ENCODE results near the gene TEAD3. TPM values are rescaled to one million over a fixed set of nuclear protein-coding genes. Genes with fewer than 3 reads are reported as not detected.

TEAD3 gene
- total RNA-seq, 1 experiment from 2014 or later: 27.0 TPM

DNA sequence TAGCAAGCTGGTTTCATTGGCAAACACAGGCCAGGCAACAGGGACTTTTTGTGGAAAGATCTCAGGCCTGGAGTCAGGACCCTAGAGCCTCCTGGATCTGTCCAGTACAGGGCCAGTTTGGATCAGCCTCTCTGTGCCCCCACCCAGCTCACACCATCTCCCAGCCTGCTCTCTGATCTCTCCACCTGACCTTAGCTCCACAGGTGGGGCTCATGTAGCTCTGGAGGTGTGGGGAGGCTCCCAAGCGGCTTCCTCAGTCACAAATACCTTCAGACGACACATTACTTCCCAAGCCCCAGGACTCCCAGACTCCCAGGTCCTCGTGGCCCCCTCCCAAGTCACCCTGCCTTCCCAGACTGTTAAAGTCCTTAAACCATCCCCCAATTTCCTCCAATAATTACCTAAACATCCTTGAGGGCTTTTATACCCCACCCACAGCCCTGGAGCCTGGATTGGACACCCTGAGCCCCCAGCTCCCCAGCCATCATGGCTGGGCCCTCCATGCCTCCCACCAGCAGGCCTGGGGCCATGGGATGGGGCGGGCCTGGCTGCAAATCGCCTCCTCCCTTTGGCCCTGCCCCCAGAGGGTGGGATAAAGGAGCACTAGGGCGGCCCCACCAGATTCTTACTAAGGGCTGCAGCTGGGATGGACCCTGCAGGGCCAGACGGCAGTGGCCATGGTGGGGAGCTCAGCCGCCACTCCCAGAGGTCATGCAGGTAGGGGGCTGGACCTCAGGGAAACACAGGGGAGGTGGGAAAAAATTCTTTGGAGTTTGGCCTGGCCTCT, 60.6 kb downstream of the TEAD3 start:
- Histone ChIP-seq H3T11ph (ENCODE audit: low read length) (no peak overlapping the region), H3K9ac (ENCODE audit: extremely low read depth, insufficient read length, low read length) (no peak overlapping the region), H4K5ac (ENCODE audit: insufficient read length, low read depth, low read length) (no peak overlapping the region), H3K4ac (ENCODE audit: low read depth, low read length) (no peak overlapping the region), H4K20me1 (ENCODE audit: control insufficient read depth, insufficient read depth, insufficient read length) (no peaks in the 10 kb centered on the region), H2BK5ac (ENCODE audit: insufficient read length, low read length) (no peak overlapping the region), H3K27me3 (ENCODE audit: insufficient read depth, low read length) (no peaks in the 10 kb centered on the region), H3K4me2 (ENCODE audit: insufficient read depth, insufficient read length, low read length) (no peak overlapping the region), H2BK12ac (ENCODE audit: insufficient read length, low read depth, low read length) (no peak overlapping the region), H2BK120ac (ENCODE audit: low read depth, low read length, poor library complexity, severe bottlenecking) (no peak overlapping the region), H3K9me3 (ENCODE audit: control insufficient read depth, low read depth, low read length) (no peaks in the 10 kb centered on the region), H3K23ac (ENCODE audit: insufficient read length, low read depth, low read length) (no peak overlapping the region), H4K8ac (replicated peaks; ENCODE audit: insufficient read length, low read depth, low read length) (no peak overlapping the region), H3K23me2 (ENCODE audit: insufficient read length, low read depth, low read length, poor library complexity, severe bottlenecking) (no peaks in the 10 kb centered on the region), H3K27ac (ENCODE audit: insufficient read length, low read depth, low read length) (no peak overlapping the region), H2BK15ac (ENCODE audit: low read depth, low read length) (no peak overlapping the region), H3K79me2 (ENCODE audit: insufficient read depth, low read length) (no peaks in the 10 kb centered on the region), H3K79me1 (ENCODE audit: insufficient read depth, low read depth, low read length, poor library complexity, severe bottlenecking) (no peaks in the 10 kb centered on the region), H3K4me1 (ENCODE audit: insufficient read depth, low read length) (no peaks in the 10 kb centered on the region; the same call in 1 of the 2 replicates), H2BK20ac (ENCODE audit: low read depth, low read length, poor library complexity, severe bottlenecking) (no peak overlapping the region), H3K14ac (ENCODE audit: insufficient read depth, low read length) (no peak overlapping the region), H2AFZ (ENCODE audit: low read length) (no peak overlapping the region), H3K56ac (ENCODE audit: insufficient read length, low read depth, low read length) (no peak overlapping the region), H2AK5ac (ENCODE audit: insufficient read length, low read length) (no peak overlapping the region), H4K91ac (ENCODE audit: insufficient read length, low read depth, low read length) (no peak overlapping the region), H3K18ac (ENCODE audit: insufficient read length, low read depth, low read length) (no peak overlapping the region)
- no peak overlapping the region for H3K4me3 Mint-ChIP-seq
- TF ChIP-seq, protein P1, sequence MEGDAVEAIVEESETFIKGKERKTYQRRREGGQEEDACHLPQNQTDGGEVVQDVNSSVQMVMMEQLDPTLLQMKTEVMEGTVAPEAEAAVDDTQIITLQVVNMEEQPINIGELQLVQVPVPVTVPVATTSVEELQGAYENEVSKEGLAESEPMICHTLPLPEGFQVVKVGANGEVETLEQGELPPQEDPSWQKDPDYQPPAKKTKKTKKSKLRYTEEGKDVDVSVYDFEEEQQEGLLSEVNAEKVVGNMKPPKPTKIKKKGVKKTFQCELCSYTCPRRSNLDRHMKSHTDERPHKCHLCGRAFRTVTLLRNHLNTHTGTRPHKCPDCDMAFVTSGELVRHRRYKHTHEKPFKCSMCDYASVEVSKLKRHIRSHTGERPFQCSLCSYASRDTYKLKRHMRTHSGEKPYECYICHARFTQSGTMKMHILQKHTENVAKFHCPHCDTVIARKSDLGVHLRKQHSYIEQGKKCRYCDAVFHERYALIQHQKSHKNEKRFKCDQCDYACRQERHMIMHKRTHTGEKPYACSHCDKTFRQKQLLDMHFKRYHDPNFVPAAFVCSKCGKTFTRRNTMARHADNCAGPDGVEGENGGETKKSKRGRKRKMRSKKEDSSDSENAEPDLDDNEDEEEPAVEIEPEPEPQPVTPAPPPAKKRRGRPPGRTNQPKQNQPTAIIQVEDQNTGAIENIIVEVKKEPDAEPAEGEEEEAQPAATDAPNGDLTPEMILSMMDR (conservative IDR thresholded peaks at IDR 0.05): no peak
- H3K36me3 Mint-ChIP-seq (ENCODE audit: insufficient read depth in 1 of 3, low read depth in 3 of 3): no peaks in the 10 kb centered on the region; a peak in 1 of 7 replicates
- DNase-seq: peak; percentile 70
- 0 out of 2 replicates have a peak, but pooled peaks cover 2% of the 10 kb centered on the region for H3K27me3 Mint-ChIP-seq (ENCODE audit: low read depth)
- no peaks in the 10 kb centered on the region for H3K9me3 Mint-ChIP-seq
- no CpG with 5 or more reads among the region's 8 CpGs for WGBS (ENCODE audit: extremely low coverage, insufficient read length, low lambda C conversion rate)
- no peak overlapping the region; a peak in 1 of 7 replicates for H3K27ac Mint-ChIP-seq
- peaks cover 3 to 16% of the 10 kb centered on the region in 2 experiments for H3K4me1 Mint-ChIP-seq
